Iris pigment epithelial cell (primary cell): ENCODE data around the gene PHOX2A.
"Not testable (repeated sequence)": the region's sequence is repeated elsewhere in the genome, so short reads cannot be mapped to it uniquely, and the experiment has no call there.

Experiments used
- DNase-seq: peaks from one replicate; pipeline ENCODE4 v3.0.0-alpha.2; 2011; ENCODE audit warnings: low read depth

Gene PHOX2A

DNA sequence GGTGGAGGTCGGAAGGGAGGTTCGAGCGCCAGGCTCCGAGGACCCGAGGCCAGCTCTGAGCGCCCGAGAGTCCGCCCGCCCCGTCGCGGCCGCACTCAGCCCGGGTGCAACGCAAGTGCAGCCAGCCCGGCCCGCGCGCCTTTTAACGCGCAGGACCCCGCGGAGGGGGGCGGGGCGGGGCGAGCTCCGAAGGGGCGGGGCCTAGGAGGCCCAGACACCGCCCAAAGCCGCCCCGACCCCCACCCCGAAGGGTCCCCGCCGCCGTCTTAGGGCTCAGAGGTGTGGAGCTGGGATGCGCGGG, at the start of gene PHOX2A:
Gene PHOX2A, minus strand, starts transcription at position 117 of the 301 bp plus-strand sequence. CDS start 172 bp downstream, outside the sequence.
- DNase-seq: no peak

GRCh38 chr11:72293391-72293790, 49.4 kb upstream of the PHOX2A start:
- no peak for DNase-seq

DNA sequence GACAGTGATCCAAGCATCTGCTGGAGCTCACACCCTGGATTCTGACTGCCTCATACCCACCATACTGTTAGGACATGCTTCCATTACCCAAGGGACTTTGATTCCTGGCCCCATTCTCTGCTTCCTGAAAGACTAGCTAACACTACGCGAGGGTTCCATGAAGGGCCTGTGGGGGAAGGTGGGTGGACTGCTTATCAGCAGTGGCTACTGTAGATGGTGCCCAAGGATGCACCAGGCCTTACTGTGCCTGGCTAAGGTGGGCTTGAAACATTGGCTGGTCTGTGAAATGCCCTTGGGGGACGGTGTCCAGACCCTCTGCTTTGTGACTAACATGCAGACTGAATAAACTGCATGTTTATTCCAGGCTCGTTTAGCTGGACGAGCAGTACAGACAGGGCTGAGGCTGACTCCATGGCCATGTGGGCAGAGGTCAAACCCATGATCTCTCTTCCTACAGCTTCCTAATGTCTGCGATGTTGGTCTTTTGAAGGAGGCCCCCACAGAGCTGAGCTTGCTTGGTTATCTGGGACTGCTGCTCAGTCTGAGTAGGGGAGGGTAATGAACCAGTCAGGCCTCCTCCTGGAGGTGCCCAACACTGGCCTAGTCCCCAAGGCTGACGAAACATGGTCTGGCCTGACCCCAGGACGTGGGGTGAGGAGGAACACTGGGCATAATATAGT, 48.3 kb upstream of the PHOX2A start:
- DNase-seq: no peak

- peak; percentile 32 for DNase-seq
Observed at GRCh38 chr11:72290741-72291140, 46.8 kb upstream of the PHOX2A start.

GRCh38 chr11:72287293-72287692, 43.3 kb upstream of the PHOX2A start:
- DNase-seq: no peak

DNA sequence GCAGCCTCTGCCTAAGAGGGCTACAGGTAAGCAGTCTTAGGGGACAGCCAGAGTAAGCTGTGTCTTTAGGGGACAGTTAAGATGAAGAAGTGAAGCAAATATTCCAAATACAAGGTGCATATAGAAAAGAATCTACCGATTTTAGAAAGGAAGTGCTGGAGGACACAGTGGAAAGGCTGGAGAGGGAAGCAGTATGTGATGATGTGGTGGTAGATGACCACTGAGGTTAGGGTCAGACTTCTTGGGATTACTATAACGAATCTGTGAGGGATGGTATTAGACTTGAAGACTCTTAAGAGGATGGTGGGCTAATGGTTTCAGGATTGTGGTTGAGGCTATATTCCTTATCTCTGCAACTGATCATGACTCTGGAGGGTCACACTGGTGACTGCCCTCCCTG, 40.0 kb upstream of the PHOX2A start:
- DNase-seq: no peak

- DNase-seq: no peak
Observed at GRCh38 chr11:72280726-72281315, 36.8 kb upstream of the PHOX2A start.

DNA sequence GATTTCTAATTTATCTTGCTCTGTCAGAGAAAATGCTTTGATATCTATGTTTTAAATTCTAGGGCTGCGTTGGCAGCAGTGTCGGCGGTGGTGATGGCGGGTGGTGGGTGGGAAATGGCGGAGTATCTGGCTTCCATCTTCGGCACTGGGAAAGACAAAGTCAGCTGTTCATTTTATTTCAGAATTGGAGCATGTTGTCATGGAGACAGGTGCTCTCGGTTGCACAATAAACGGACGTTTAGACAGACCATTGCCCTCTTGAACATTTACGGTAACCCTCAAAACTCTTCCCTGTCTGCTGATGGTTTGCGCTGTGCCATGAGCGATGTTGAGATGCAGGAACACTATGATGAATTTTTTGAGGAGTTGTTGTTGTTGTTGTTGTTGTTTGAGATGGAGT, 36.1 kb upstream of the PHOX2A start:
- DNase-seq: no peak

GRCh38 chr11:72278905-72279304, 34.9 kb upstream of the PHOX2A start:
- peak; percentile 50 for DNase-seq

DNA sequence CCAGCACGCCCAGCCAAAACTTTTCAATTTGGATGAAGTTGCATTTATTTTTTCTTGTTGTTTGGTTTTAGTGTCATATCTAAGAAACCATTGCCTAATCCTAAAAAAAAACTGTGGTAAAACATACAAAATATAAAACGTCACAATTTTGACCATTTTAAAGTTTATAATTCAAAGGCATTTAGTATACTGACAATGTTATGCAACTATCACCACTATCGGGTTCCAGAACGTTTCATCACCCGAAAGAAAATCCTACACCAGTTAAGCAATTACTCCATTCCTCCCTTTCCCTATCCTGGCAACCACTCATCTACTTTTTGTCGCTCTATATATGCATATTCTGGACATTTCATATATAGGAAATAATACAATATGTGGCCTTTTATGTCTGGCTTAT, 30.5 kb upstream of the PHOX2A start:
- peak; percentile 78 for DNase-seq

DNA sequence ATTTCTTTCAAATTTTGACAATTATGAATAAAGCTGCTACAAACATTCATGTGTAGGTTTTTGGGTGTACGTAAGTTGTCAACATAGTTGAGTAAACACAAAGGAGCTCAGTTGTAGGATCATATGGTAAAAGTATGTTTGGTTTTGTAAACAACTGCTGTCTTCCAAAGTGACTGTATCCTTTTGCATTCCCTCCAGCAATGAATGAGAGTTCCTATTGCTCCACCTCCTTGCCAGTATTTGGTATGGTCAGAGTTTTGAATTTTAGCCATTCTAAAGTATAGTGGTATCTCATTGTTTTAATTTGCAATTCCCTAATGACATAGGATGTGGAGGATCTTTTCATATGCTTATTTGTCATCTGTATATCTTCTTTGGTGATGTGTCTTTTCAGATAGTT, 28.0 kb upstream of the PHOX2A start:
- DNase-seq: peak; percentile 5

GRCh38 chr11:72267956-72268617, 24.1 kb upstream of the PHOX2A start:
- DNase-seq: no peak

- not testable (repeated sequence) for DNase-seq
Observed at GRCh38 chr11:72266960-72267359, 23.0 kb upstream of the PHOX2A start.

DNA sequence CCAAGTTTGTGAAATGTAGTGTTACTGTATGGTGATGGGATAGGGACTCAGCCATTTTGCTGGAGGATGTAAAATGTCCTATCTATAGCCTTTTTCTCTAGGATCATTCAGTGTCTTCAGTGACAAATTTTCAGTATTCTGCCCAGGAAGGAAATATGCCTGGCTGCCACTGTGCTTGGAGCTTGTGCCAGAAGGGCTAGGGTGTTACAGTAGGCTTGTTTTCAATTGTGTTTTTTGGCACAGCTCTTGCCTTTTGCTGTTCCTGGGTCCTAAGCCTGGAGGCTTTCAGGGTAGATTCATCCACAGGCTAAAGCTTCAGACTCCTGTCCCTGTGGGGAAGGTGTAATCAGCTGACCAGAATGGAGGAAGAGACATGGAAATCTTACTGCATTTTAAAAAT, 22.0 kb upstream of the PHOX2A start:
- DNase-seq: no peak

DNA sequence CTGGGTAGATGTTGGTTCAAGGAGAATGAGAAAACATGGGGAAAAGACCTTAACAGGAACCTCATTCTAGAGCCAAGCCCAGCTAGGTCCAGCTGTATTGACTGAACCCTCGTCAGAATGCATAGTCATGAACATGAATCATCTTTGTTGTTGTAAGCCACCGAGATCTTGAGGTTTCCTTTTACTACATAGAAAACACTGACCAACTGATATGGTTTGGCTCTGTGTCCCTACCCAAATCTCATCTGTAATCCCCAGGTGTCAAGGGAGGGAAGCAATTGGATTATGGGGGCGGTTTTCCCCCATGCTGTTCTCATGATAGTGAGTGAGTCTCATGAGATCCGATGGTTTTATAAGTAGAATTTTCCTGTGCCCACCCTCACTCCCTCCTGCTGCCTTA, 19.4 kb upstream of the PHOX2A start:
- DNase-seq: peak; percentile 90

GRCh38 chr11:72260574-72260973, 16.6 kb upstream of the PHOX2A start:
- no peak for DNase-seq

DNA sequence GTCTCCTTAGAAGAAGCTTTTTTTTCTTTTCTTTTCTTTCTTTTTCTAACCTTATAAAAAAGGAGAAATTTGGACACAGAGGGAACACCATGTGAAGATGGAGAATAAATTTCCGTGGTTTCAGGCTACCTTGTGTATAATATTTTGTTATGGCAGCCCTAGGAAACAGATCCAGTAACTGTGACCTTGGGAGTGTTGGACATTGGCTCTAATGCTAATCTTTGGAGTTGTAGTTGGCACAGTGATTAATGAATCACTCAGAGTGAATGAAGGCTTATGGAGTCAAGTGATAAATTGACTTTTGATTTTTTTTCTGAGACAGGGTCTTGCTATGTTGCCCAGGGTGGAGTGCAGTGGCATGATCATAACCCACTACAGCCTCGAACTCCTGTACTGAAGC, 15.5 kb upstream of the PHOX2A start:
- no peak for DNase-seq

GRCh38 chr11:72257570-72257969, 13.6 kb upstream of the PHOX2A start:
- no peak for DNase-seq

DNA sequence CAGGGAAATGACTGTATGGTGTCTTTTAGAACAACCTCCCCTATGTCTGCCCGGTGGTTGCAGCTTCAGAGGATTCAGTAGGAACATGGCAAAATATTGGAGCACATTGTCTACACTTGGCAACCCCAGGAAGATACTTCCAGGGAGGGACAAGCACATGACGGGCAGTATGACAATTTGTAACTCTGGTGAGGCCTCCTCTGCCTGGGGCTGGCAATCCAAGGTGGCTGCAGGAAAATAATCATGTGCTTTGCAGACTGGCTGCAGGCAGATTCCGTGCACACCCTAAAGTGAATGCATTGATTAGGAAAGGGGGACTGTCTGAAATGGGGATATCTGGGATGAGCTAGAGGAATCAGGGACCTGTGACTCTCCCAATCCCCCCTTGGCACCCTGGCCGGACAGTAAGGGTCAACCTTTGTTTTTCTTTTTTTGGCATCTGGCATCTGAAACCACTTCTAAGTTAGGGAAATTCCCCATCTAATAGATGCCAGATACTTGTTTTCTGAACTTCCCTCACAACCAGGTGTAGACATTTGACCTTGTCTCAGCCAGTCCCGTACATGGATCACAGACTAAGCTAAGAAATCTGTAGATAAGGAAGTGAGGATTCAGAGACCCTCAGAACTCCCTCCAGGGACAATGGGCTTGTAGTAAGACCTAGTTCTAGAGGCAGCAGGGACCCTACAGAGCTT, 10.5 kb upstream of the PHOX2A start:
- DNase-seq: no peak

GRCh38 chr11:72253392-72253791, 9.4 kb upstream of the PHOX2A start:
- DNase-seq: no peak

DNA sequence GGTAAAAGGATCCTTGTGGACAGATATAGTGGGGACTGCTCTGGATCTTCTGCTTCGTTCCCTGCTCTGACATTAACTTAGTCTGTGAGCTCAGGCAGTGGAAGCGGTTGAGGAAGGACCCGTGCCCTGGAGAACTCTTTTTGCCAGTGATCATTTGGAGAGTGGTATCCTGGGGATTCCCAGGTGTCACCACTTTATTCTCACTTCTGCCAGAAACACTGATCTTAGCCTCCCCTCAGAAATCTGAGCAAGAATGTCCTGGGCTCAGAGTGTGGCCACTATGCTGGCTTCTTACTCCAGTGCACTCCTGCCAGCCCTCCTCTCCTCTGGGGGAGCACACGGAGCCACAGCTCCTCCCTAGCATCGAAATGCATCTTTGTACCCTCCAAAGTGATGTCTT, 7.6 kb upstream of the PHOX2A start:
- no peak for DNase-seq

GRCh38 chr11:72250661-72251464, 6.9 kb upstream of the PHOX2A start:
- DNase-seq: no peak
